Measurements from ENCODE around the gene CBFA2T3.

- TF ChIP-seq POLR2A (IDR thresholded peaks at IDR 0.05; ENCODE audit: low read length) (no peak), GATA1 (IDR thresholded peaks at IDR 0.05; ENCODE audit: low read depth, low read length) (no peak)
Observed at GRCh38 chr16:88883117-88883895, 93.7 kb downstream of the CBFA2T3 start.

All from erythroblast (primary cell).